ENCODE measurements around the gene ARHGAP15.

DNA sequence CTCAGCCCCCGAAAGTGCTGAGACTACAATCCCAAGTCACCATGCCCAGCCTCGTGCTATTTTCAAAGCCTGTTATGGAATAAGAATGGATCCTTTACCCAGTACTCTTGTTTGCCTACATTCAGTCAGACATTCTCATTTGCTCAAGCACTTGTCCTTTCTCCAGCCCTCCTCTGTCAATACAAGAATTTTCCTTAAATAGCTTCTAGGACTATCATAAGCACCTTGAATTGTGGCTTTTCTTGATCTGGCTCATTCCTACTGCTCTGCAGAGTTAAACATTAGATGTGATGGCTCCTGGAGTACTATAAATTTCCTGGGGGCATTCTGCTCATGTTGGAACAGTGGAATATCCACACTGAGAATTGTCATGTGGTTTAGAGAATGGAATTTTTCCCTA is 506.1 kb downstream of the ARHGAP15 start:
- TF ChIP-seq, protein P1, sequence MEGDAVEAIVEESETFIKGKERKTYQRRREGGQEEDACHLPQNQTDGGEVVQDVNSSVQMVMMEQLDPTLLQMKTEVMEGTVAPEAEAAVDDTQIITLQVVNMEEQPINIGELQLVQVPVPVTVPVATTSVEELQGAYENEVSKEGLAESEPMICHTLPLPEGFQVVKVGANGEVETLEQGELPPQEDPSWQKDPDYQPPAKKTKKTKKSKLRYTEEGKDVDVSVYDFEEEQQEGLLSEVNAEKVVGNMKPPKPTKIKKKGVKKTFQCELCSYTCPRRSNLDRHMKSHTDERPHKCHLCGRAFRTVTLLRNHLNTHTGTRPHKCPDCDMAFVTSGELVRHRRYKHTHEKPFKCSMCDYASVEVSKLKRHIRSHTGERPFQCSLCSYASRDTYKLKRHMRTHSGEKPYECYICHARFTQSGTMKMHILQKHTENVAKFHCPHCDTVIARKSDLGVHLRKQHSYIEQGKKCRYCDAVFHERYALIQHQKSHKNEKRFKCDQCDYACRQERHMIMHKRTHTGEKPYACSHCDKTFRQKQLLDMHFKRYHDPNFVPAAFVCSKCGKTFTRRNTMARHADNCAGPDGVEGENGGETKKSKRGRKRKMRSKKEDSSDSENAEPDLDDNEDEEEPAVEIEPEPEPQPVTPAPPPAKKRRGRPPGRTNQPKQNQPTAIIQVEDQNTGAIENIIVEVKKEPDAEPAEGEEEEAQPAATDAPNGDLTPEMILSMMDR (IDR thresholded peaks at IDR 0.05; ENCODE audit: low read depth, low read length, missing input control) = no peak
- TF ChIP-seq GABPA (IDR thresholded peaks at IDR 0.05 in 1 of 2, conservative IDR thresholded peaks at IDR 0.05 in 1 of 2) (no peak), RAD21 (IDR thresholded peaks at IDR 0.05) (no peak), TAF1 (conservative IDR thresholded peaks at IDR 0.05) (no peak), JUND (IDR thresholded peaks at IDR 0.05) (no peak), ATF3 (IDR thresholded peaks at IDR 0.05) (no peak), RXRA (IDR thresholded peaks at IDR 0.05) (no peak), NR2F2 (IDR thresholded peaks at IDR 0.05) (no peak)
- TF ChIP-seq, protein P2, sequence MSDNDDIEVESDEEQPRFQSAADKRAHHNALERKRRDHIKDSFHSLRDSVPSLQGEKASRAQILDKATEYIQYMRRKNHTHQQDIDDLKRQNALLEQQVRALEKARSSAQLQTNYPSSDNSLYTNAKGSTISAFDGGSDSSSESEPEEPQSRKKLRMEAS (IDR thresholded peaks at IDR 0.05) = no peak
- TF ChIP-seq, protein P3, sequence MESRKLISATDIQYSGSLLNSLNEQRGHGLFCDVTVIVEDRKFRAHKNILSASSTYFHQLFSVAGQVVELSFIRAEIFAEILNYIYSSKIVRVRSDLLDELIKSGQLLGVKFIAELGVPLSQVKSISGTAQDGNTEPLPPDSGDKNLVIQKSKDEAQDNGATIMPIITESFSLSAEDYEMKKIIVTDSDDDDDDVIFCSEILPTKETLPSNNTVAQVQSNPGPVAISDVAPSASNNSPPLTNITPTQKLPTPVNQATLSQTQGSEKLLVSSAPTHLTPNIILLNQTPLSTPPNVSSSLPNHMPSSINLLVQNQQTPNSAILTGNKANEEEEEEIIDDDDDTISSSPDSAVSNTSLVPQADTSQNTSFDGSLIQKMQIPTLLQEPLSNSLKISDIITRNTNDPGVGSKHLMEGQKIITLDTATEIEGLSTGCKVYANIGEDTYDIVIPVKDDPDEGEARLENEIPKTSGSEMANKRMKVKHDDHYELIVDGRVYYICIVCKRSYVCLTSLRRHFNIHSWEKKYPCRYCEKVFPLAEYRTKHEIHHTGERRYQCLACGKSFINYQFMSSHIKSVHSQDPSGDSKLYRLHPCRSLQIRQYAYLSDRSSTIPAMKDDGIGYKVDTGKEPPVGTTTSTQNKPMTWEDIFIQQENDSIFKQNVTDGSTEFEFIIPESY (IDR thresholded peaks at IDR 0.05) = no peak
- TF ChIP-seq, protein P4, sequence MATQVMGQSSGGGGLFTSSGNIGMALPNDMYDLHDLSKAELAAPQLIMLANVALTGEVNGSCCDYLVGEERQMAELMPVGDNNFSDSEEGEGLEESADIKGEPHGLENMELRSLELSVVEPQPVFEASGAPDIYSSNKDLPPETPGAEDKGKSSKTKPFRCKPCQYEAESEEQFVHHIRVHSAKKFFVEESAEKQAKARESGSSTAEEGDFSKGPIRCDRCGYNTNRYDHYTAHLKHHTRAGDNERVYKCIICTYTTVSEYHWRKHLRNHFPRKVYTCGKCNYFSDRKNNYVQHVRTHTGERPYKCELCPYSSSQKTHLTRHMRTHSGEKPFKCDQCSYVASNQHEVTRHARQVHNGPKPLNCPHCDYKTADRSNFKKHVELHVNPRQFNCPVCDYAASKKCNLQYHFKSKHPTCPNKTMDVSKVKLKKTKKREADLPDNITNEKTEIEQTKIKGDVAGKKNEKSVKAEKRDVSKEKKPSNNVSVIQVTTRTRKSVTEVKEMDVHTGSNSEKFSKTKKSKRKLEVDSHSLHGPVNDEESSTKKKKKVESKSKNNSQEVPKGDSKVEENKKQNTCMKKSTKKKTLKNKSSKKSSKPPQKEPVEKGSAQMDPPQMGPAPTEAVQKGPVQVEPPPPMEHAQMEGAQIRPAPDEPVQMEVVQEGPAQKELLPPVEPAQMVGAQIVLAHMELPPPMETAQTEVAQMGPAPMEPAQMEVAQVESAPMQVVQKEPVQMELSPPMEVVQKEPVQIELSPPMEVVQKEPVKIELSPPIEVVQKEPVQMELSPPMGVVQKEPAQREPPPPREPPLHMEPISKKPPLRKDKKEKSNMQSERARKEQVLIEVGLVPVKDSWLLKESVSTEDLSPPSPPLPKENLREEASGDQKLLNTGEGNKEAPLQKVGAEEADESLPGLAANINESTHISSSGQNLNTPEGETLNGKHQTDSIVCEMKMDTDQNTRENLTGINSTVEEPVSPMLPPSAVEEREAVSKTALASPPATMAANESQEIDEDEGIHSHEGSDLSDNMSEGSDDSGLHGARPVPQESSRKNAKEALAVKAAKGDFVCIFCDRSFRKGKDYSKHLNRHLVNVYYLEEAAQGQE (IDR thresholded peaks at IDR 0.05) = no peak

Measured in liver (tissue), 3 donors.